IMR-90 (cell line): ENCODE results near the gene C6orf47. TPM values are rescaled to one million over a fixed set of nuclear protein-coding genes. Genes with fewer than 3 reads are reported as not detected.

Experiments
- ATAC-seq: fragments of 200-7000 bp; cut with Tn5 transposase; 2 replicates; pipeline ENCODE4 v1.9.1; 2020; ENCODE audit warnings: low read depth, mild to moderate bottlenecking, moderate library complexity
- BruUV-seq: library from RNA; stranded (reverse); fragments of 400-500 nt; replicated peaks from 2 replicates; lab custom pipeline; 2021; lab: Mats Ljungman, UMichigan
- CTCF ChIA-PET: fragments of 300-600 bp; formaldehyde crosslinking; extraction: SDS; loops from one replicate; lab custom pipeline; 2021; ENCODE audit warnings: antibody characterized with exemption; lab: Yijun Ruan, JAX
- POLR2A ChIA-PET: fragments of 300-600 bp; sonication (Branson Sonifier 250); formaldehyde crosslinking; loops from one replicate; lab custom pipeline; 2022; ENCODE audit warnings: antibody characterized with exemption; ENCODE audit not compliant: unreplicated experiment; lab: Charles Lee
- DNase-seq: peaks from one replicate; pipeline ENCODE4 v3.0.0; 2013
- H2AFZ ChIP-seq: replicated peaks from 2 replicates; pipeline ENCODE3; 2013; ENCODE audit warnings: low read length, mild to moderate bottlenecking; ENCODE audit not compliant: poor library complexity
- H2AK5ac ChIP-seq: 2 replicates; pipeline ENCODE4 v1.6.1; 2013; ENCODE audit warnings: low read depth, low read length, inconsistent platforms
- H2AK9ac ChIP-seq: replicated peaks from 2 replicates; pipeline ENCODE3; 2013; ENCODE audit warnings: mild to moderate bottlenecking, low read depth, low read length, moderate library complexity; ENCODE audit not compliant: poor library complexity
- H2BK120ac ChIP-seq: 2 replicates; pipeline ENCODE4 v1.6.1; 2013; ENCODE audit warnings: low read depth, low read length, inconsistent platforms
- H2BK15ac ChIP-seq: 3 replicates; pipeline ENCODE4 v1.6.1; 2013; ENCODE audit warnings: low read depth, low read length, inconsistent platforms
- H2BK20ac ChIP-seq: 2 replicates; pipeline ENCODE4 v1.6.1; 2013; ENCODE audit warnings: low read depth, mild to moderate bottlenecking, inconsistent platforms, low read length, moderate library complexity
- H2BK5ac ChIP-seq: 2 replicates; pipeline ENCODE4 v1.6.1; 2013; ENCODE audit warnings: mild to moderate bottlenecking, low read depth, low read length, inconsistent platforms; ENCODE audit not compliant: poor library complexity, severe bottlenecking
- H3K14ac ChIP-seq: replicated peaks from 2 replicates; pipeline ENCODE4 v1.6.1; 2013; ENCODE audit warnings: low read depth, low read length, inconsistent platforms
- H3K18ac ChIP-seq: 2 replicates; pipeline ENCODE4 v1.6.1; 2013; ENCODE audit warnings: low read depth, low read length, control low read depth
- H3K23ac ChIP-seq: 2 replicates; pipeline ENCODE4 v1.6.1; 2013; ENCODE audit warnings: low read depth, low read length, inconsistent platforms
- H3K27ac ChIP-seq: 2 replicates; pipeline ENCODE4 v1.5.1; 2013; ENCODE audit warnings: mild to moderate bottlenecking, control low read depth, low read length; ENCODE audit not compliant: insufficient read depth
- H3K27me3 ChIP-seq: 2 replicates; pipeline ENCODE4 v1.6.1; 2013; ENCODE audit warnings: low read length; ENCODE audit not compliant: control insufficient read depth, insufficient read depth
- H3K36me3 ChIP-seq: 2 replicates; pipeline ENCODE4 v1.6.1; 2013; ENCODE audit warnings: low read length, mixed read lengths; ENCODE audit not compliant: control insufficient read depth, insufficient read depth
- H3K4ac ChIP-seq: 2 replicates; pipeline ENCODE4 v1.6.1; 2013; ENCODE audit warnings: low read depth, low read length, inconsistent platforms
- H3K4me1 ChIP-seq: 2 replicates; pipeline ENCODE4 v1.6.1; 2013; ENCODE audit warnings: low read length, mixed read lengths; ENCODE audit not compliant: control insufficient read depth, insufficient read depth
- H3K4me2 ChIP-seq: 2 replicates; pipeline ENCODE4 v1.6.1; 2013; ENCODE audit warnings: low read depth, mild to moderate bottlenecking, control low read depth, low read length, moderate library complexity
- H3K4me3 ChIP-seq: 2 replicates; pipeline ENCODE4 v1.5.1; 2013; ENCODE audit warnings: low read depth, mild to moderate bottlenecking, control low read depth, low read length, moderate library complexity; ENCODE audit not compliant: insufficient read depth
- H3K56ac ChIP-seq: 2 replicates; pipeline ENCODE4 v1.6.1; 2013; ENCODE audit warnings: low read length, inconsistent platforms; ENCODE audit not compliant: insufficient read depth; ENCODE audit errors: extremely low read depth
- H3K79me1 ChIP-seq, 2 experiments: 2 replicates each; pipeline ENCODE4 v1.6.1; 2013; ENCODE audit warnings: low read length in 2 of 2, inconsistent platforms in 1 of 2, low read depth in 1 of 2
- H3K9ac ChIP-seq: 2 replicates; pipeline ENCODE4 v1.6.1; 2013; ENCODE audit warnings: low read depth, low read length, control low read depth
- H3K9me1 ChIP-seq: 2 replicates; pipeline ENCODE4 v1.6.1; 2013; ENCODE audit warnings: low read length, inconsistent platforms; ENCODE audit not compliant: insufficient read depth
- H3K9me3 ChIP-seq: 2 replicates; pipeline ENCODE4 v1.6.1; 2013; ENCODE audit warnings: low read length; ENCODE audit not compliant: control insufficient read depth, insufficient read depth
- H4K20me1 ChIP-seq: 2 replicates; pipeline ENCODE4 v1.6.1; 2013; ENCODE audit warnings: low read length, inconsistent platforms; ENCODE audit not compliant: insufficient read depth
- H4K5ac ChIP-seq: 2 replicates; pipeline ENCODE4 v1.6.1; 2013; ENCODE audit warnings: mild to moderate bottlenecking, low read depth, low read length, control low read depth
- H4K8ac ChIP-seq, 2 experiments: 2 replicates each; pipeline ENCODE4 v1.6.1; 2013; ENCODE audit warnings: low read depth in 2 of 2, low read length in 2 of 2, control low read depth in 1 of 2, inconsistent platforms in 1 of 2
- H4K91ac ChIP-seq: 2 replicates; pipeline ENCODE4 v1.6.1; 2013; ENCODE audit warnings: low read depth, low read length, inconsistent platforms; ENCODE audit not compliant: insufficient read depth
- BHLHE40 ChIP-seq: fragments of 150-350 bp; IDR thresholded peaks from 2 replicates; pipeline ENCODE4 v1.6.1; 2016; ENCODE audit warnings: mild to moderate bottlenecking, low read depth, low read length
- CHD1 ChIP-seq: IDR thresholded peaks from 2 replicates; pipeline ENCODE4 v1.6.1; 2012; ENCODE audit warnings: low read depth, low read length, improper control_type of control experiment
- FOS ChIP-seq: fragments of 150-350 bp; IDR thresholded peaks from 2 replicates; pipeline ENCODE4 v1.6.1; 2016; ENCODE audit warnings: low read depth, low read length
- MAFK ChIP-seq: IDR thresholded peaks from 2 replicates; pipeline ENCODE4 v1.6.1; 2012; ENCODE audit warnings: low read depth, low read length, improper control_type of control experiment
- MAZ ChIP-seq: IDR thresholded peaks from 2 replicates; pipeline ENCODE4 v1.6.1; 2012; ENCODE audit warnings: low read depth, mild to moderate bottlenecking, low read length, improper control_type of control experiment, moderate library complexity, borderline replicate concordance
- MXI1 ChIP-seq: IDR thresholded peaks from 2 replicates; pipeline ENCODE4 v1.6.1; 2012; ENCODE audit warnings: low read depth, mild to moderate bottlenecking, low read length, moderate library complexity, borderline replicate concordance
- NFE2L2 ChIP-seq: fragments of 150-350 bp; IDR thresholded peaks from 2 replicates; pipeline ENCODE4 v1.6.1; 2016; ENCODE audit warnings: low read depth, mild to moderate bottlenecking, low read length
- SMC3 ChIP-seq: fragments of 150-350 bp; IDR thresholded peaks from 2 replicates; pipeline ENCODE4 v1.6.1; 2016; ENCODE audit warnings: low read depth, mild to moderate bottlenecking, antibody characterized with exemption, low read length, moderate library complexity
- WGBS, 2 experiments: methylation state at CpG; one replicate each; pipeline versions ENCODE4 v1.1.5 to v1.1.7; 2013; ENCODE audit warnings: missing lambda C conversion rate in 2 of 2; ENCODE audit not compliant: insufficient read length in 1 of 2; ENCODE audit errors: extremely low coverage in 2 of 2; 5-methylcytosine and 5-hydroxymethylcytosine counted together
- dilution Hi-C: fragments of 300-500 bp; cut with HindIII; formaldehyde crosslinking; loops from one replicate; pipeline ENCODE4 v1.14.3; 2018; ENCODE audit warnings: low sequenced_read_pairs; ENCODE audit not compliant: unreplicated experiment
- in situ Hi-C: fragments of 300-500 bp; cut with MboI; formaldehyde crosslinking; loops from 3 replicates; pipeline ENCODE4 v1.14.3; 2019; ENCODE audit warnings: low sequenced_read_pairs, inconsistent platforms, mixed read lengths
- intact Hi-C: fragments of 100-400 bp; cut with micrococcal nuclease; formaldehyde crosslinking; loops from 2 replicates; pipeline ENCODE4 v1.10.0; 2022
- polyA plus RNA-seq, 3 experiments: library from polyadenylated mRNA; depleted of rRNA; stranded (reverse); fragments of >200 nt; gene quantifications; 2 replicates each; pipeline ENCODE4 v1.2.3, GENCODE V29; 2012; ENCODE audit warnings: low replicate concordance in 1 of 3
- total RNA-seq: library from RNA; depleted of rRNA; stranded (reverse); fragments of >200 nt; gene quantifications from 2 replicates; pipeline ENCODE4 v1.2.3, GENCODE V29; 2012
- TF ChIP-seq, protein P1 (sequence below): conservative IDR thresholded peaks from 2 replicates; pipeline ENCODE4 v1.5.1; 2012; ENCODE audit warnings: mild to moderate bottlenecking, low read depth, low read length, improper control_type of control experiment
- TF ChIP-seq, protein P2 (sequence below): fragments of 150-350 bp; IDR thresholded peaks from 2 replicates; pipeline ENCODE4 v1.6.1; 2017; ENCODE audit warnings: mild to moderate bottlenecking, antibody characterized with exemption, low read length, low read depth
- TF ChIP-seq, protein P3 (sequence below): fragments of 150-350 bp; IDR thresholded peaks from 2 replicates; pipeline ENCODE4 v1.6.1; 2016; ENCODE audit warnings: low read depth, mild to moderate bottlenecking, low read length, moderate library complexity, borderline replicate concordance

The C6orf47 gene
- total and polyA plus RNA-seq, 2 of the 4 experiments (the other 2 are of a cell fraction), result 8.9 to 14.2 TPM

DNA sequence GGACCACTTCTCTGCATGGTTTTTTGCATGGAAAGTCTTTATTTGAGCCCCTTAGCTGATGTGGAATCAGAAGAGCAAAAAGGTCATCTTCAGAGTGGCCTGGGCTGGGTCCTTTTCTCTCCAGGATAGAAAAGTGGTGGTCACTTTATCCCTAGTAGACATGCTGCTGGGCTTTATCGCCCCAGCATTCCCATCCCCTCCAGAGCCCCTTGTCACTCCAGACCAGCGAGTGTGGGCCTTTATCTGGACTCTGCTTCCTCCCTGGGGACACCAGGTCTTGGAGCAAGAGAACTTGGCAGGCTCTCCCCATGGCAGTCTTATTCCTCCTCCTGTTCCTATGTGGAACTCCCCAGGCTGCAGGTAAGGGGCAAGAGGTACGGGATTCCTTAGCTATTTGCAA is 46.0 kb upstream of the C6orf47 start, which contains the start of gene LY6G6F:
Gene LY6G6F (plus strand): TSS at position 268 of the 400 bp plus-strand sequence. CDS start 41 bp downstream, at position 309.
- Histone ChIP-seq H3K27ac (no peak within 1 kb of the TSS), H2BK15ac (no peak within 1 kb of the TSS), H2AK5ac (no peak within 1 kb of the TSS), H2AK9ac (no peak within 1 kb of the TSS), H3K4ac (no peak within 1 kb of the TSS), H3K36me3 (no peaks in the 10 kb centered on the region), H4K20me1 (0 out of 2 replicates have a peak, but pooled peaks cover 6% of the 10 kb centered on the region), H2AFZ (peak within 1 kb of the TSS; percentile 61), H2BK120ac (no peak within 1 kb of the TSS), H3K27me3 (peaks cover 12% of the 10 kb centered on the region; the same call in 1 of the 2 replicates), H3K14ac (no peak within 1 kb of the TSS), H3K79me1 (peaks cover 7 to 13% of the 10 kb centered on the region in 2 experiments), H3K9ac (no peak within 1 kb of the TSS), H3K4me3 (no peak within 1 kb of the TSS), H3K56ac (no peak within 1 kb of the TSS), H3K4me2 (no peak within 1 kb of the TSS), H3K9me1 (peaks cover 3% of the 10 kb centered on the region; the same call in 1 of the 2 replicates), H3K18ac (no peak within 1 kb of the TSS), H3K4me1 (peaks cover 5% of the 10 kb centered on the region), H4K8ac (no peak within 1 kb of the TSS), H3K9me3 (no peaks in the 10 kb centered on the region), H2BK20ac (no peak within 1 kb of the TSS), H3K23ac (no peak within 1 kb of the TSS), H4K5ac (no peak within 1 kb of the TSS), H2BK5ac (no peak within 1 kb of the TSS), H4K91ac (no peak within 1 kb of the TSS)
- POLR2A ChIA-PET, result interaction anchor here (0.6 kb wide), 1 partner anchor 121 kb away, joined by 3 read pairs; the partner anchor contains the start of gene HSPA1B
- intact Hi-C loops, result no loop called here
- ATAC-seq, result no peak
- in situ Hi-C loops, result no loop called here
- no peak for TF ChIP-seq BHLHE40
- TF ChIP-seq MAFK, result no peak
- TF ChIP-seq, protein P1, sequence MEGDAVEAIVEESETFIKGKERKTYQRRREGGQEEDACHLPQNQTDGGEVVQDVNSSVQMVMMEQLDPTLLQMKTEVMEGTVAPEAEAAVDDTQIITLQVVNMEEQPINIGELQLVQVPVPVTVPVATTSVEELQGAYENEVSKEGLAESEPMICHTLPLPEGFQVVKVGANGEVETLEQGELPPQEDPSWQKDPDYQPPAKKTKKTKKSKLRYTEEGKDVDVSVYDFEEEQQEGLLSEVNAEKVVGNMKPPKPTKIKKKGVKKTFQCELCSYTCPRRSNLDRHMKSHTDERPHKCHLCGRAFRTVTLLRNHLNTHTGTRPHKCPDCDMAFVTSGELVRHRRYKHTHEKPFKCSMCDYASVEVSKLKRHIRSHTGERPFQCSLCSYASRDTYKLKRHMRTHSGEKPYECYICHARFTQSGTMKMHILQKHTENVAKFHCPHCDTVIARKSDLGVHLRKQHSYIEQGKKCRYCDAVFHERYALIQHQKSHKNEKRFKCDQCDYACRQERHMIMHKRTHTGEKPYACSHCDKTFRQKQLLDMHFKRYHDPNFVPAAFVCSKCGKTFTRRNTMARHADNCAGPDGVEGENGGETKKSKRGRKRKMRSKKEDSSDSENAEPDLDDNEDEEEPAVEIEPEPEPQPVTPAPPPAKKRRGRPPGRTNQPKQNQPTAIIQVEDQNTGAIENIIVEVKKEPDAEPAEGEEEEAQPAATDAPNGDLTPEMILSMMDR, result no peak
- no peak for TF ChIP-seq NFE2L2
- TF ChIP-seq, protein P2, sequence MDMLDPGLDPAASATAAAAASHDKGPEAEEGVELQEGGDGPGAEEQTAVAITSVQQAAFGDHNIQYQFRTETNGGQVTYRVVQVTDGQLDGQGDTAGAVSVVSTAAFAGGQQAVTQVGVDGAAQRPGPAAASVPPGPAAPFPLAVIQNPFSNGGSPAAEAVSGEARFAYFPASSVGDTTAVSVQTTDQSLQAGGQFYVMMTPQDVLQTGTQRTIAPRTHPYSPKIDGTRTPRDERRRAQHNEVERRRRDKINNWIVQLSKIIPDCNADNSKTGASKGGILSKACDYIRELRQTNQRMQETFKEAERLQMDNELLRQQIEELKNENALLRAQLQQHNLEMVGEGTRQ, result no peak
- no peak for TF ChIP-seq FOS
- no peak for TF ChIP-seq SMC3
- no peak for TF ChIP-seq MXI1
- TF ChIP-seq CHD1, result no peak
- TF ChIP-seq, protein P3, sequence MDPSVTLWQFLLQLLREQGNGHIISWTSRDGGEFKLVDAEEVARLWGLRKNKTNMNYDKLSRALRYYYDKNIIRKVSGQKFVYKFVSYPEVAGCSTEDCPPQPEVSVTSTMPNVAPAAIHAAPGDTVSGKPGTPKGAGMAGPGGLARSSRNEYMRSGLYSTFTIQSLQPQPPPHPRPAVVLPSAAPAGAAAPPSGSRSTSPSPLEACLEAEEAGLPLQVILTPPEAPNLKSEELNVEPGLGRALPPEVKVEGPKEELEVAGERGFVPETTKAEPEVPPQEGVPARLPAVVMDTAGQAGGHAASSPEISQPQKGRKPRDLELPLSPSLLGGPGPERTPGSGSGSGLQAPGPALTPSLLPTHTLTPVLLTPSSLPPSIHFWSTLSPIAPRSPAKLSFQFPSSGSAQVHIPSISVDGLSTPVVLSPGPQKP, result no peak
- no peak for TF ChIP-seq MAZ
- WGBS, 2 experiments, result 100% methylated on average over 1 of the region's 3 CpGs; no CpG with 5 or more reads in 1 of the 2 experiments
- BruUV-seq, result no TSS peak
- no peak for DNase-seq
- CTCF ChIA-PET, result no interaction called here
- dilution Hi-C loops, result no loop called here
